H1 (cell line): ENCODE measurements around the gene HSPB1. TPM values are rescaled to one million over a fixed set of nuclear protein-coding genes. Genes with fewer than 3 reads are reported as not detected.
"Not testable (repeated sequence)": the region's sequence is repeated elsewhere in the genome, so short reads cannot be mapped to it uniquely, and the experiment has no call there.

ENCODE experiments used
- CTCF ChIA-PET: fragments of 300-600 bp; sonication (Branson Sonifier 250); formaldehyde crosslinking; loops from one replicate; lab custom pipeline; 2021; ENCODE audit not compliant: partially characterized antibody; lab: Charles Lee
- POLR2A ChIA-PET: fragments of 300-600 bp; sonication (Branson Sonifier 250); formaldehyde crosslinking; loops from one replicate; lab custom pipeline; 2021; ENCODE audit warnings: inconsistent platforms; ENCODE audit not compliant: partially characterized antibody; lab: Charles Lee
- DNase-seq, 2 experiments: peaks; one replicate each; pipeline versions ENCODE4 v3.0.0 to v3.0.0-alpha.2; 2010 to 2022; ENCODE audit warnings: low spot score in 2 of 2, low read depth in 1 of 2, mixed read lengths in 1 of 2
- FAIRE-seq: peaks from 2 replicates; lab custom pipeline; 2011; peaks lifted over from hg19 to GRCh38; lab: Jason Lieb, UNC
- H2AFZ ChIP-seq: 2 replicates; pipeline ENCODE4 v1.8.1; 2012; ENCODE audit warnings: low read length, inconsistent platforms
- H2AK5ac ChIP-seq: 2 replicates; pipeline ENCODE4 v1.6.1; 2013; ENCODE audit warnings: low read depth, low read length
- H2BK120ac ChIP-seq: replicated peaks from 2 replicates; pipeline ENCODE3; 2013; ENCODE audit warnings: low read depth, low read length, inconsistent platforms
- H2BK12ac ChIP-seq: 2 replicates; pipeline ENCODE4 v1.6.1; 2013; ENCODE audit warnings: low read depth, low read length
- H2BK15ac ChIP-seq: 2 replicates; pipeline ENCODE4 v1.6.1; 2013; ENCODE audit warnings: low read length
- H2BK20ac ChIP-seq: 2 replicates; pipeline ENCODE4 v1.6.1; 2013; ENCODE audit warnings: low read length
- H2BK5ac ChIP-seq: 2 replicates; pipeline ENCODE4 v1.6.1; 2013; ENCODE audit warnings: low read depth, low read length
- H3K14ac ChIP-seq: 2 replicates; pipeline ENCODE4 v1.6.1; 2013; ENCODE audit warnings: inconsistent platforms; ENCODE audit not compliant: insufficient read length
- H3K18ac ChIP-seq: 2 replicates; pipeline ENCODE4 v1.6.1; 2013; ENCODE audit warnings: low read length; ENCODE audit errors: extremely low read depth
- H3K23ac ChIP-seq: 2 replicates; pipeline ENCODE4 v1.6.1; 2013; ENCODE audit warnings: inconsistent platforms; ENCODE audit not compliant: insufficient read length
- H3K23me2 ChIP-seq: 2 replicates; pipeline ENCODE4 v1.6.1; 2013; ENCODE audit warnings: low read depth, low read length
- H3K27ac ChIP-seq: 2 replicates; pipeline ENCODE4 v1.6.1; 2011; ENCODE audit warnings: low read depth, low read length, inconsistent platforms
- H3K27me3 ChIP-seq, 4 experiments: replicated peaks in 1 of 4; 1 replicate in 1 of 4; 2 replicates in 3 of 4; pipeline versions ENCODE4 v1.6.1 to v1.8.1; 2011 to 2013; ENCODE audit warnings: low read length in 3 of 4, mild to moderate bottlenecking in 3 of 4, inconsistent platforms in 2 of 4, mixed read lengths in 2 of 4, moderate library complexity in 1 of 4; ENCODE audit not compliant: control insufficient read depth in 3 of 4, insufficient read depth in 3 of 4; ENCODE audit errors: extremely low read depth in 1 of 4
- H3K36me3 ChIP-seq, 4 experiments: 2 replicates each; pipeline versions ENCODE4 v1.6.1 to v1.8.1; 2011 to 2013; ENCODE audit warnings: mild to moderate bottlenecking in 4 of 4, low read length in 3 of 4, moderate library complexity in 2 of 4, control low read depth in 1 of 4, inconsistent platforms in 1 of 4; ENCODE audit not compliant: insufficient read depth in 4 of 4, control insufficient read depth in 2 of 4
- H3K4ac ChIP-seq: replicated peaks from 2 replicates; pipeline ENCODE3; 2013; ENCODE audit warnings: low read length, low read depth, mixed read lengths, inconsistent platforms; ENCODE audit not compliant: insufficient read length
- H3K4me1 ChIP-seq, 4 experiments: replicated peaks in 1 of 4; 1 replicate in 1 of 4; 2 replicates in 3 of 4; pipeline versions ENCODE4 v1.6.1 to v1.8.1; 2011 to 2013; ENCODE audit warnings: low read length in 3 of 4, inconsistent platforms in 2 of 4, mixed read lengths in 1 of 4; ENCODE audit not compliant: insufficient read depth in 4 of 4, control insufficient read depth in 3 of 4
- H3K4me2 ChIP-seq, 2 experiments: 2 replicates each; pipeline versions ENCODE4 v1.6.1 to v1.8.1; 2011 to 2013; ENCODE audit warnings: low read depth in 2 of 2, low read length in 2 of 2, control low read depth in 1 of 2, inconsistent platforms in 1 of 2, mild to moderate bottlenecking in 1 of 2; ENCODE audit not compliant: insufficient read depth in 1 of 2
- H3K4me3 ChIP-seq, 4 experiments: fragments of 200-600, 300-600 bp in 1 of 4; sonication (generic), shearing (Covaris generic), sonication (Bioruptor Twin) in 1 of 4; 2 replicates each; pipeline versions ENCODE4 v1.5.1 to v1.8.1; 2011 to 2016; ENCODE audit warnings: low read length in 4 of 4, low read depth in 3 of 4, control low read depth in 2 of 4, inconsistent platforms in 2 of 4, mild to moderate bottlenecking in 2 of 4, mixed read lengths in 1 of 4, moderate library complexity in 1 of 4; ENCODE audit not compliant: insufficient read depth in 2 of 4; ENCODE audit errors: extremely low read depth in 1 of 4
- H3K56ac ChIP-seq: replicated peaks from 2 replicates; pipeline ENCODE3; 2013; ENCODE audit warnings: low read depth, mild to moderate bottlenecking, mixed read lengths, low read length, inconsistent platforms; ENCODE audit not compliant: insufficient read length
- H3K79me1 ChIP-seq: 2 replicates; pipeline ENCODE4 v1.6.1; 2013; ENCODE audit warnings: low read depth, low read length, control low read depth
- H3K79me2 ChIP-seq, 2 experiments: 2 replicates each; pipeline versions ENCODE4 v1.6.1 to v1.8.1; 2012 to 2013; ENCODE audit warnings: low read length in 2 of 2, mild to moderate bottlenecking in 2 of 2, inconsistent platforms in 1 of 2; ENCODE audit not compliant: insufficient read depth in 2 of 2, control insufficient read depth in 1 of 2
- H3K9ac ChIP-seq, 4 experiments: replicated peaks in 1 of 4; 1 replicate in 1 of 4; 2 replicates in 3 of 4; pipeline versions ENCODE4 v1.6.1 to v1.8.1; 2011 to 2013; ENCODE audit warnings: low read depth in 3 of 4, low read length in 3 of 4, control low read depth in 2 of 4, mild to moderate bottlenecking in 2 of 4, moderate library complexity in 2 of 4, inconsistent platforms in 1 of 4; ENCODE audit errors: extremely low read depth in 1 of 4
- H3K9me3 ChIP-seq, 2 experiments: 2 replicates each; pipeline versions ENCODE4 v1.6.1 to v1.8.1; 2012 to 2013; ENCODE audit warnings: mild to moderate bottlenecking in 2 of 2, moderate library complexity in 2 of 2, control low read depth in 1 of 2, inconsistent platforms in 1 of 2, low read depth in 1 of 2, low read length in 1 of 2, mixed read lengths in 1 of 2; ENCODE audit not compliant: insufficient read depth in 2 of 2
- H4K20me1 ChIP-seq, 2 experiments: replicated peaks in 1 of 2; 2 replicates each; pipeline versions ENCODE3 to v1.8.1; 2011 to 2013; ENCODE audit warnings: inconsistent platforms in 2 of 2, low read length in 2 of 2, mild to moderate bottlenecking in 1 of 2; ENCODE audit not compliant: insufficient read depth in 2 of 2, control insufficient read depth in 1 of 2
- H4K5ac ChIP-seq: 2 replicates; pipeline ENCODE4 v1.6.1; 2013; ENCODE audit warnings: low read length, low read depth, mixed read lengths, inconsistent platforms; ENCODE audit not compliant: insufficient read length
- H4K8ac ChIP-seq: 2 replicates; pipeline ENCODE4 v1.8.0; 2013; ENCODE audit warnings: mild to moderate bottlenecking, moderate library complexity, low read length, inconsistent platforms; ENCODE audit not compliant: insufficient read depth; ENCODE audit errors: extremely low read depth
- H4K91ac ChIP-seq: replicated peaks from 2 replicates; pipeline ENCODE3; 2013; ENCODE audit warnings: low read length, mixed read lengths, inconsistent platforms; ENCODE audit not compliant: insufficient read length
- WGBS, 2 experiments: shearing (Covaris generic) in 1 of 2; methylation state at CpG; one replicate each; pipeline versions ENCODE4 v1.1.6 to v1.1.7; 2013 to 2015; ENCODE audit warnings: low lambda C conversion rate in 2 of 2, mixed read lengths in 2 of 2, inconsistent platforms in 1 of 2, low coverage in 1 of 2, missing lambda C conversion rate in 1 of 2; ENCODE audit not compliant: insufficient replicate concordance in 2 of 2, insufficient coverage in 1 of 2, insufficient read length in 1 of 2; ENCODE audit errors: extremely low coverage in 1 of 2, missing lambda C conversion rate in 1 of 2; 5-methylcytosine and 5-hydroxymethylcytosine counted together
- polyA plus RNA-seq, 7 experiments: library from polyadenylated mRNA; depleted of rRNA in 3 of 7; stranded (reverse) in 5 of 7; unstranded in 2 of 7; fragments of >200 nt in 5 of 7; fragments of 200-250 nt in 2 of 7; gene quantifications; 1 replicate in 5 of 7; 2 replicates in 1 of 7; 4 replicates in 1 of 7; pipeline versions ENCODE4 v1.2.1 to v1.2.3, GENCODE V29; 2011 to 2013; ENCODE audit warnings: missing spikeins in 2 of 7, mixed read lengths in 2 of 7
- total RNA-seq: library from RNA; stranded (reverse); fragmentation: NEBNext Ultra II Directional; extraction: Animal tissue kit (Norgen Biotek cat#: 25700); gene quantifications from 2 replicates; pipeline ENCODE4 v1.2.1, GENCODE V29; 2021

Gene HSPB1
- total and polyA plus RNA-seq, 2 of the 8 experiments (the other 6 are each of a cell fraction or from before 2014, with no cell fraction given): 165 to 254 TPM

- H3K4ac ChIP-seq, H3K4me2 ChIP-seq, H2BK15ac ChIP-seq, H3K14ac ChIP-seq, H3K9ac ChIP-seq, H4K91ac ChIP-seq, DNase-seq, H2AFZ ChIP-seq, H3K4me3 ChIP-seq, H3K9me3 ChIP-seq, H2BK5ac ChIP-seq, H3K56ac ChIP-seq, H3K23ac ChIP-seq, H3K27me3 ChIP-seq, FAIRE-seq, H3K23me2 ChIP-seq, H2BK12ac ChIP-seq, H3K27ac ChIP-seq, H3K4me1 ChIP-seq, H2BK120ac ChIP-seq, H2BK20ac ChIP-seq, H4K5ac ChIP-seq, H3K18ac ChIP-seq, H2AK5ac ChIP-seq, H4K8ac ChIP-seq: not testable (repeated sequence)
- WGBS, 2 experiments: 93% methylated on average over 2 of the region's 2 CpGs; no CpG with 5 or more reads in 1 of the 2 experiments
- Histone ChIP-seq H4K20me1 (peaks cover 41% of the 10 kb centered on the region in 2 experiments), H3K79me2 (peaks cover 43 to 99% of the 10 kb centered on the region in 2 experiments), H3K79me1 (peaks cover 15% of the 10 kb centered on the region), H3K36me3 (peaks cover 5 to 43% (median 10%) of the 10 kb centered on the region in 4 experiments; a peak in 7 of 8 replicates)
- ChIA-PET CTCF (interaction anchor here (1.3 to 2.3 kb wide), 3 partner anchors 15 to 34 kb away, joined by 3 to 10 read pairs (median 6); no protein-coding TSS in a partner anchor), POLR2A (interaction anchor here (1.4 to 15.6 kb wide), 5 partner anchors 9 to 19 kb away, joined by 3 to 249 read pairs (median 6); partner anchors contain the start of gene YWHAG)
These were observed 32.9 kb downstream of the HSPB1 start for GRCh38 chr7:76335417-76335816.
